HepG2 (cell line): ENCODE data around the gene FGGY. TPM values are rescaled to one million over a fixed set of nuclear protein-coding genes. Genes with fewer than 3 reads are reported as not detected.

Experiments
- AGO2 ChIP-seq: fragments of 200-400 bp; formaldehyde crosslinking; optimal IDR thresholded peaks from 2 replicates; pipeline ENCODE3; 2017; ENCODE audit warnings: mild to moderate bottlenecking, low read depth, low read length, moderate library complexity
- CHCHD3 ChIP-seq: sonication (generic); formaldehyde crosslinking; IDR thresholded peaks from 2 replicates; pipeline ENCODE4 v1.8.0; 2022; ENCODE audit warnings: mild to moderate bottlenecking, missing genetic modification reagents, moderate library complexity
- DPF2 ChIP-seq: sonication (generic); formaldehyde crosslinking; IDR thresholded peaks from 2 replicates; pipeline ENCODE4 v1.4.0; 2020; ENCODE audit warnings: mild to moderate bottlenecking, low read depth, missing genetic modification reagents, borderline replicate concordance
- ELF4 ChIP-seq: sonication (generic); formaldehyde crosslinking; IDR thresholded peaks from 2 replicates; pipeline ENCODE4 v1.5.0; 2020; ENCODE audit warnings: missing genetic modification reagents, mild to moderate bottlenecking, moderate library complexity, borderline replicate concordance
- KLF16 ChIP-seq, 2 experiments: sonication (generic) in 1 of 2; formaldehyde crosslinking in 1 of 2; IDR thresholded peaks; 2 replicates each; pipeline versions ENCODE4 v1.6.1 to v1.8.0; 2016 to 2023; ENCODE audit warnings: missing genetic modification reagents in 2 of 2, missing compliant biosample characterization in 1 of 2
- NCOR1 ChIP-seq: fragments of 200-600 bp; sonication (generic); IDR thresholded peaks from 2 replicates; pipeline ENCODE4 v1.7.0; 2017; ENCODE audit warnings: antibody characterized with exemption, low read length, borderline replicate concordance
- SMYD3 ChIP-seq: sonication (generic); formaldehyde crosslinking; IDR thresholded peaks from 2 replicates; pipeline ENCODE4 v1.8.1; 2023; ENCODE audit warnings: mild to moderate bottlenecking, missing genetic modification reagents
- ZBTB39 ChIP-seq: sonication (generic); formaldehyde crosslinking; IDR thresholded peaks from 2 replicates; pipeline ENCODE4 v1.5.0; 2020; ENCODE audit warnings: missing genetic modification reagents
- ZFP36 ChIP-seq: fragments of 150-350 bp; IDR thresholded peaks from 2 replicates; pipeline ENCODE4 v1.6.1; 2018; ENCODE audit warnings: borderline replicate concordance, low read length, low read depth; ENCODE audit not compliant: partially characterized antibody
- ZNF234 ChIP-seq: sonication (generic); formaldehyde crosslinking; conservative IDR thresholded peaks from 2 replicates; pipeline ENCODE4 v1.5.1; 2020; ENCODE audit warnings: mild to moderate bottlenecking, missing genetic modification reagents
- ZNF264 ChIP-seq: sonication (generic); formaldehyde crosslinking; IDR thresholded peaks from 2 replicates; pipeline ENCODE4 v1.4.0; 2020; ENCODE audit warnings: missing genetic modification reagents
- ZNF326 ChIP-seq: sonication (generic); formaldehyde crosslinking; IDR thresholded peaks from 2 replicates; pipeline ENCODE4 v1.4.0; 2020; ENCODE audit warnings: missing genetic modification reagents, borderline replicate concordance
- ZNF335 ChIP-seq: sonication (generic); formaldehyde crosslinking; IDR thresholded peaks from 2 replicates; pipeline ENCODE4 v1.4.0; 2020; ENCODE audit warnings: missing genetic modification reagents
- ZNF432 ChIP-seq: sonication (generic); formaldehyde crosslinking; IDR thresholded peaks from 2 replicates; pipeline ENCODE4 v1.5.0; 2020; ENCODE audit warnings: missing genetic modification reagents, mild to moderate bottlenecking, borderline replicate concordance
- ZNF441 ChIP-seq: sonication (generic); formaldehyde crosslinking; IDR thresholded peaks from 2 replicates; pipeline ENCODE4 v1.7.0; 2021; ENCODE audit warnings: missing genetic modification reagents, borderline replicate concordance
- ZNF652 ChIP-seq: IDR thresholded peaks from 2 replicates; pipeline ENCODE4 v1.6.1; 2016; ENCODE audit warnings: low read depth, borderline replicate concordance
- ZNF749 ChIP-seq: sonication (generic); formaldehyde crosslinking; IDR thresholded peaks from 2 replicates; pipeline ENCODE4 v1.8.0; 2022; ENCODE audit warnings: mild to moderate bottlenecking, missing genetic modification reagents, moderate library complexity, borderline replicate concordance
- ZNF792 ChIP-seq: IDR thresholded peaks from 2 replicates; pipeline ENCODE4 v1.6.1; 2016
- polyA plus RNA-seq, 8 experiments: library from polyadenylated mRNA; depleted of rRNA in 3 of 8; stranded (reverse) in 7 of 8; unstranded in 1 of 8; fragments of >200 nt; fragmentation: Illumina TruSeq in 4 of 8; extraction: Trizol in 4 of 8; gene quantifications; 2 replicates each; pipeline versions ENCODE4 v1.2.1 to v1.2.3, GENCODE V29; 2011 to 2016; ENCODE audit warnings: low read depth in 4 of 8, missing spikeins in 1 of 8, mixed read lengths in 1 of 8; ENCODE audit not compliant: insufficient read depth in 1 of 8
- total RNA-seq, 5 experiments: library from RNA; depleted of rRNA; stranded (reverse); fragments of >200 nt; fragmentation: Illumina TruSeq; extraction: Trizol; gene quantifications; 2 replicates each; pipeline ENCODE4 v1.2.3, GENCODE V29; 2016; ENCODE audit warnings: low read depth in 1 of 5
- TF ChIP-seq, protein P1 (sequence below): sonication (generic); formaldehyde crosslinking; IDR thresholded peaks from 2 replicates; pipeline ENCODE4 v1.8.0; 2022; ENCODE audit warnings: mild to moderate bottlenecking, missing genetic modification reagents, borderline replicate concordance
- TF ChIP-seq, protein P2 (sequence below): sonication (generic); formaldehyde crosslinking; IDR thresholded peaks from 2 replicates; pipeline ENCODE4 v1.5.0; 2020; ENCODE audit warnings: missing genetic modification reagents
- TF ChIP-seq, protein P3 (sequence below): sonication (generic); formaldehyde crosslinking; IDR thresholded peaks from 2 replicates; pipeline ENCODE4 v1.4.0; 2020; ENCODE audit warnings: missing genetic modification reagents
- TF ChIP-seq, protein P4 (sequence below): IDR thresholded peaks from 2 replicates; pipeline ENCODE4 v1.6.1; 2016; ENCODE audit warnings: low read depth, control low read depth

Gene FGGY
- total and polyA plus RNA-seq, 2 of the 13 experiments (the other 11 are each of a cell fraction or from before 2014, with no cell fraction given) = 15.7 to 27.5 TPM

GRCh38 chr1:59556802-59557548 is 260.1 kb downstream of the FGGY start (continued):
- TF ChIP-seq ZBTB39 = no peak
- TF ChIP-seq NCOR1 = peak; percentile 97; the same call in 1 of the 2 replicates
- 0 out of 2 replicates have a peak, but pooled peaks have one; percentile 41 for TF ChIP-seq ZNF441 (CRISPR knock-in tag)
- TF ChIP-seq ZNF432 = no peak
- TF ChIP-seq ELF4 (CRISPR knock-in tag) = peak; percentile 80
- TF ChIP-seq ZNF234 (CRISPR knock-in tag) = no peak
- peak; percentile 50; the same call in 1 of the 2 replicates for TF ChIP-seq ZNF652 (CRISPR knock-in tag)
- TF ChIP-seq, protein P1, sequence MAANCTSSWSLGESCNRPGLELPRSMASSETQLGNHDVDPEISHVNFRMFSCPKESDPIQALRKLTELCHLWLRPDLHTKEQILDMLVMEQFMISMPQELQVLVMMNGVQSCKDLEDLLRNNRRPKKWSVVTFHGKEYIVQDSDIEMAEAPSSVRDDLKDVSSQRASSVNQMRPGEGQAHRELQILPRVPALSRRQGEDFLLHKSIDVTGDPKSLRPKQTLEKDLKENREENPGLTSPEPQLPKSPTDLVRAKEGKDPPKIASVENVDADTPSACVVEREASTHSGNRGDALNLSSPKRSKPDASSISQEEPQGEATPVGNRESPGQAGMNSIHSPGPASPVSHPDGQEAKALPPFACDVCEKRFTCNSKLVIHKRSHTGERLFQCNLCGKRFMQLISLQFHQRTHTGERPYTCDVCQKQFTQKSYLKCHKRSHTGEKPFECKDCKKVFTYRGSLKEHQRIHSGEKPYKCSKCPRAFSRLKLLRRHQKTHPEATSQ (CRISPR knock-in tag) = peak; percentile 85; the same call in 1 of the 2 replicates
- peak; percentile 95 for TF ChIP-seq SMYD3 (CRISPR knock-in tag)
- no peak for TF ChIP-seq ZNF264
- no peak for TF ChIP-seq ZNF326 (CRISPR knock-in tag)
- TF ChIP-seq ZNF335 (CRISPR knock-in tag) = peak; percentile 55; the same call in 1 of the 2 replicates
- no peak for TF ChIP-seq ZFP36
- TF ChIP-seq ZNF792 (CRISPR knock-in tag) = peak; percentile 74; the same call in 1 of the 2 replicates
- TF ChIP-seq, protein P2, sequence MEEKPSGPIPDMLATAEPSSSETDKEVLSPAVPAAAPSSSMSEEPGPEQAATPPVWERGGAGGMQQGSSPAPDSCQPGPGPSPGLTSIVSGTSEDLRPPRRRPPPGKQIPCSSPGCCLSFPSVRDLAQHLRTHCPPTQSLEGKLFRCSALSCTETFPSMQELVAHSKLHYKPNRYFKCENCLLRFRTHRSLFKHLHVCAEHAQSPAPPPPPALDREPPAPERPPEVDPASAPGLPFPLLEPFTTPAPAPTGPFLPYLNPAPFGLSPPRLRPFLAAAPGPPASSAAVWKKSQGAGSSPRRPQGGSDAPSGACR (CRISPR knock-in tag) = no peak
- TF ChIP-seq, protein P3, sequence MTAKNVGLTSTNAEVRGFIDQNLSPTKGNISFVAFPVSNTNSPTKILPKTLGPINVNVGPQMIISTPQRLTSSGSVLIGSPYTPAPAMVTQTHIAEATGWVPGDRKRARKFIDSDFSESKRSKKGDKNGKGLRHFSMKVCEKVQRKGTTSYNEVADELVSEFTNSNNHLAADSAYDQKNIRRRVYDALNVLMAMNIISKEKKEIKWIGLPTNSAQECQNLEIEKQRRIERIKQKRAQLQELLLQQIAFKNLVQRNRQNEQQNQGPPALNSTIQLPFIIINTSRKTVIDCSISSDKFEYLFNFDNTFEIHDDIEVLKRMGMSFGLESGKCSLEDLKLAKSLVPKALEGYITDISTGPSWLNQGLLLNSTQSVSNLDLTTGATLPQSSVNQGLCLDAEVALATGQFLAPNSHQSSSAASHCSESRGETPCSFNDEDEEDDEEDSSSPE = peak; percentile 93
- TF ChIP-seq KLF16 (CRISPR knock-in tag; IDR thresholded peaks at IDR 0.05) = peak in 1 of 2 experiments; percentile 80; a peak in 1 of 4 replicates
- TF ChIP-seq ZNF749 = peak; percentile 73; the same call in 1 of the 2 replicates
- TF ChIP-seq, protein P4, sequence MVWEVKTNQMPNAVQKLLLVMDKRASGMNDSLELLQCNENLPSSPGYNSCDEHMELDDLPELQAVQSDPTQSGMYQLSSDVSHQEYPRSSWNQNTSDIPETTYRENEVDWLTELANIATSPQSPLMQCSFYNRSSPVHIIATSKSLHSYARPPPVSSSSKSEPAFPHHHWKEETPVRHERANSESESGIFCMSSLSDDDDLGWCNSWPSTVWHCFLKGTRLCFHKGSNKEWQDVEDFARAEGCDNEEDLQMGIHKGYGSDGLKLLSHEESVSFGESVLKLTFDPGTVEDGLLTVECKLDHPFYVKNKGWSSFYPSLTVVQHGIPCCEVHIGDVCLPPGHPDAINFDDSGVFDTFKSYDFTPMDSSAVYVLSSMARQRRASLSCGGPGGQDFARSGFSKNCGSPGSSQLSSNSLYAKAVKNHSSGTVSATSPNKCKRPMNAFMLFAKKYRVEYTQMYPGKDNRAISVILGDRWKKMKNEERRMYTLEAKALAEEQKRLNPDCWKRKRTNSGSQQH (CRISPR knock-in tag) = 0 out of 2 replicates have a peak, but pooled peaks have one; percentile 31
- no peak for TF ChIP-seq AGO2
- TF ChIP-seq DPF2 (CRISPR knock-in tag) = peak; percentile 70; the same call in 1 of the 2 replicates
- TF ChIP-seq CHCHD3 (CRISPR knock-in tag) = 0 out of 2 replicates have a peak, but pooled peaks have one; percentile 57
